K562 (cell line): Measurements from ENCODE around the gene HIVEP3. TPM values are rescaled to one million over a fixed set of nuclear protein-coding genes. Genes with fewer than 3 reads are reported as not detected.

Source experiments
- ATAC-seq: fragments of 200-7000 bp; cut with Tn5 transposase; 3 replicates; pipeline ENCODE4 v1.9.1; 2020; ENCODE audit warnings: moderate library complexity
- BruUV-seq: library from RNA; stranded (reverse); fragments of 400-500 nt; replicated peaks from 2 replicates; lab custom pipeline; 2021; lab: Mats Ljungman, UMichigan
- CTCF ChIA-PET: fragments of 300-600 bp; formaldehyde crosslinking; extraction: SDS; loops from one replicate; lab custom pipeline; 2021; ENCODE audit warnings: low intra/inter-chr PET ratio; lab: Yijun Ruan, JAX
- POLR2A ChIA-PET: fragments of 300-600, 350-650 bp; sonication (Branson Sonifier 250); formaldehyde crosslinking; extraction: SDS; loops from one replicate; lab custom pipeline; 2021; ENCODE audit warnings: antibody characterized with exemption, inconsistent platforms; lab: Yijun Ruan, JAX
- DNase-seq, 4 experiments: peaks; one replicate each; pipeline versions ENCODE4 v3.0.0 to v3.0.0-alpha.2; 2011 to 2018; ENCODE audit warnings: low spot score in 3 of 4, mixed read lengths in 3 of 4; ENCODE audit errors: extremely low read depth in 1 of 4
- FAIRE-seq: peaks from 2 replicates; lab custom pipeline; 2011; peaks lifted over from hg19 to GRCh38; lab: Jason Lieb, UNC
- H2AFZ ChIP-seq: 2 replicates; pipeline ENCODE4 v1.6.0; 2011; ENCODE audit warnings: low read depth, low read length, control low read depth, inconsistent platforms
- H3K27ac ChIP-seq: fragments of 200-600 bp; 3 replicates; pipeline ENCODE4 v1.8.0; 2011; ENCODE audit warnings: low read depth, mild to moderate bottlenecking, control low read depth, inconsistent platforms, low read length, moderate library complexity, mixed read lengths; ENCODE audit errors: extremely low read depth
- H3K27me3 ChIP-seq, 2 experiments: fragments of 300-600 bp in 1 of 2; 2 replicates in 1 of 2; 3 replicates in 1 of 2; pipeline versions ENCODE4 v1.6.0 to v1.8.0; 2011; ENCODE audit warnings: inconsistent platforms in 2 of 2, low read length in 2 of 2, mild to moderate bottlenecking in 1 of 2, mixed read lengths in 1 of 2, moderate library complexity in 1 of 2; ENCODE audit not compliant: control insufficient read depth in 2 of 2, insufficient read depth in 2 of 2
- H3K36me3 ChIP-seq: fragments of 300-600 bp; 3 replicates; pipeline ENCODE4 v1.8.0; 2011; ENCODE audit warnings: mild to moderate bottlenecking, low read length, inconsistent platforms; ENCODE audit not compliant: control insufficient read depth, insufficient read depth
- H3K4me1 ChIP-seq, 2 experiments: fragments of 200-600 bp in 1 of 2; replicated peaks in 1 of 2; 2 replicates in 1 of 2; 3 replicates in 1 of 2; pipeline versions ENCODE4 v1.5.1 to v1.8.0; 2011; ENCODE audit warnings: inconsistent platforms in 2 of 2, low read length in 2 of 2, mild to moderate bottlenecking in 1 of 2, mixed read lengths in 1 of 2, moderate library complexity in 1 of 2; ENCODE audit not compliant: control insufficient read depth in 2 of 2, insufficient read depth in 2 of 2
- H3K4me2 ChIP-seq: 2 replicates; pipeline ENCODE4 v1.6.1; 2011; ENCODE audit warnings: low read length, control low read depth, inconsistent platforms, mixed read lengths; ENCODE audit not compliant: insufficient read depth
- H3K4me3 ChIP-seq: fragments of 200-600 bp; sonication (generic), shearing (Covaris generic); 2 replicates; pipeline ENCODE4 v1.5.1; 2016; ENCODE audit warnings: control low read depth, inconsistent platforms
- H3K79me2 ChIP-seq: fragments of 200-600 bp; 3 replicates; pipeline ENCODE4 v1.8.0; 2011; ENCODE audit warnings: low read length, inconsistent platforms; ENCODE audit not compliant: control insufficient read depth, insufficient read depth
- H3K9ac ChIP-seq, 2 experiments: 2 replicates each; pipeline versions ENCODE4 v1.6.0 to v1.6.1; 2011; ENCODE audit warnings: low read depth in 2 of 2, low read length in 2 of 2, control low read depth in 1 of 2, inconsistent platforms in 1 of 2, mild to moderate bottlenecking in 1 of 2, mixed read lengths in 1 of 2; ENCODE audit not compliant: insufficient read depth in 1 of 2
- H3K9me1 ChIP-seq: one replicate; pipeline ENCODE4 v1.6.0; 2011; ENCODE audit warnings: inconsistent platforms, mild to moderate bottlenecking, low read length, moderate library complexity; ENCODE audit not compliant: control insufficient read depth, insufficient read depth
- H3K9me3 ChIP-seq: replicated peaks from 2 replicates; pipeline ENCODE4 v1.5.1; 2011; ENCODE audit warnings: low read depth, low read length, inconsistent platforms; ENCODE audit not compliant: control insufficient read depth, insufficient read depth
- H4K20me1 ChIP-seq: replicated peaks from 2 replicates; pipeline ENCODE4 v1.6.1; 2011; ENCODE audit warnings: low read length, inconsistent platforms, mixed read lengths; ENCODE audit not compliant: control insufficient read depth, insufficient read depth
- DLX4 ChIP-seq: fragments of 250-450 bp; sonication (Bioruptor Pico); IDR thresholded peaks from 2 replicates; pipeline ENCODE4 v1.6.1; 2021; ENCODE audit warnings: mild to moderate bottlenecking
- NFIC ChIP-seq: fragments of 450-650 bp; IDR thresholded peaks from 2 replicates; pipeline ENCODE4 v1.6.1; 2017; ENCODE audit warnings: mild to moderate bottlenecking, inconsistent platforms
- WGBS: fragments of 100-300 bp; shearing (Covaris generic); methylation state at CpG from one replicate; pipeline ENCODE4 v1.1.6; 2016; ENCODE audit warnings: low coverage, mixed read lengths; ENCODE audit not compliant: insufficient coverage; ENCODE audit errors: missing lambda C conversion rate; 5-methylcytosine and 5-hydroxymethylcytosine counted together
- in situ Hi-C: fragments of 300-500 bp; cut with MboI; formaldehyde crosslinking; loops from 4 replicates; pipeline ENCODE4 v1.15.0; 2018; ENCODE audit warnings: inconsistent platforms, mixed read lengths
- intact Hi-C: fragments of 100-400 bp; cut with micrococcal nuclease; formaldehyde crosslinking; loops from 2 replicates; pipeline ENCODE4 v1.14.2; 2022
- polyA plus RNA-seq, 8 experiments: library from polyadenylated mRNA; depleted of rRNA in 4 of 8; stranded (reverse) in 5 of 8; unstranded in 3 of 8; fragments of >200 nt; fragmentation: Nextera tagmentation in 2 of 8; fragmentation: Illumina TruSeq in 1 of 8; extraction: Ambion mirVana in 2 of 8; extraction: Trizol in 1 of 8; gene quantifications; 2 replicates each; pipeline versions ENCODE4 v1.2.1 to v1.2.3, GENCODE V29; 2011 to 2014; ENCODE audit warnings: inconsistent platforms in 1 of 8, missing spikeins in 1 of 8
- total RNA-seq, 7 experiments: library from RNA; depleted of rRNA in 6 of 7; stranded (reverse); fragments of >200 nt in 6 of 7; fragmentation: Illumina TruSeq in 2 of 7; extraction: Trizol in 2 of 7; gene quantifications; 2 replicates each; pipeline versions ENCODE4 v1.2.1 to v1.2.3, GENCODE V29; 2011 to 2021; ENCODE audit warnings: low replicate concordance in 1 of 7

Gene HIVEP3
- total and polyA plus RNA-seq, 9 of the 15 experiments (the other 6 are each of a cell fraction or from before 2014, with no cell fraction given): 0.09 to 0.58 (median 0.34) TPM; not detected in 1

- peaks cover 0 to 10% of the 10 kb centered on the region in 2 experiments; a peak in 1 of 5 replicates for H3K4me1 ChIP-seq
- in situ Hi-C loops: no loop called here
- no peak overlapping the region for H3K4me2 ChIP-seq
- peaks cover 10% of the 10 kb centered on the region for H4K20me1 ChIP-seq
- no peak for TF ChIP-seq DLX4 (CRISPR knock-in tag)
- peak; percentile 53; the same call in 1 of the 2 replicates for TF ChIP-seq NFIC
- TF ChIP-seq, all 486 proteins: peak for 1
- ATAC-seq (no peak), DNase-seq (no peak), FAIRE-seq (peak; percentile 37)
- ChIA-PET POLR2A (interaction anchor here (0.6 to 1.0 kb wide), 4 partner anchors 49 to 1674 kb away, joined by 3 to 4 read pairs (median 4); no protein-coding TSS in a partner anchor), CTCF (no interaction called here)
- WGBS: 0% methylated on average over 6 of the region's 6 CpGs
- no TSS peak for BruUV-seq
- no peak overlapping the region for H2AFZ ChIP-seq
- H3K36me3 ChIP-seq: no peaks in the 10 kb centered on the region
- no peaks in the 10 kb centered on the region for H3K9me3 ChIP-seq
- peaks cover 2 to 39% of the 10 kb centered on the region in 2 experiments for H3K27me3 ChIP-seq
- H3K79me2 ChIP-seq: no peaks in the 10 kb centered on the region
- no peak overlapping the region for H3K4me3 ChIP-seq
- intact Hi-C loops: no loop called here
- H3K9ac ChIP-seq: no peak overlapping the region
- H3K9me1 ChIP-seq: no peaks in the 10 kb centered on the region
- H3K27ac ChIP-seq: no peak overlapping the region
Measured at GRCh38 chr1:41665962-41666917, 252.5 kb downstream of the HIVEP3 start.
